Measurements from ENCODE around the gene IGLL1.

The IGLL1 gene

GRCh38 chr22:23591201-23591791, 11.2 kb upstream of the IGLL1 start:
- no peaks in the 10 kb centered on the region for H4K20me1 ChIP-seq (ENCODE audit: low read depth, low read length)
- no peak overlapping the region for H3K4me2 ChIP-seq (ENCODE audit: low read depth, low read length, poor library complexity, severe bottlenecking)
- H3K9ac ChIP-seq (ENCODE audit: low read length), result no peak overlapping the region
- H3K36me3 ChIP-seq (ENCODE audit: low read length), result no peaks in the 10 kb centered on the region
- no peak overlapping the region for H2AFZ ChIP-seq (ENCODE audit: low read depth, low read length, severe bottlenecking)
- no peak overlapping the region for H3K27ac ChIP-seq (ENCODE audit: low read depth, low read length)
- H3K9me2 ChIP-seq (replicated peaks; ENCODE audit: insufficient read depth, low read length), result no peaks in the 10 kb centered on the region
- no peaks in the 10 kb centered on the region for H3K27me3 ChIP-seq (ENCODE audit: low read length)
- TF ChIP-seq EZH2phosphoT487 (conservative IDR thresholded peaks at IDR 0.05; ENCODE audit: low read length) (no peak), CTCF (IDR thresholded peaks at IDR 0.05; ENCODE audit: insufficient read depth, low read length, poor library complexity, severe bottlenecking) (peak; percentile 77)
- no peaks in the 10 kb centered on the region for H3K9me3 ChIP-seq (ENCODE audit: insufficient read depth, low read length)
- no peaks in the 10 kb centered on the region for H3K79me2 ChIP-seq (ENCODE audit: insufficient read depth, low read length)
- no peaks in the 10 kb centered on the region for H3F3A ChIP-seq (ENCODE audit: insufficient read depth)
- H3K4me3 ChIP-seq (ENCODE audit: insufficient read depth, low read length, poor library complexity, severe bottlenecking), result no peak overlapping the region

- Histone ChIP-seq H3K9me3 (ENCODE audit: insufficient read depth, low read length) (no peaks in the 10 kb centered on the region), H3K4me2 (ENCODE audit: low read depth, low read length, poor library complexity, severe bottlenecking) (no peak overlapping the region), H4K20me1 (ENCODE audit: low read depth, low read length) (no peaks in the 10 kb centered on the region)
Observed at GRCh38 chr22:23583836-23584235, 3.7 kb upstream of the IGLL1 start.

GRCh38 chr22:23583153-23583552, 3.1 kb upstream of the IGLL1 start:
- TF ChIP-seq CTCF (IDR thresholded peaks at IDR 0.05; ENCODE audit: insufficient read depth, low read length, poor library complexity, severe bottlenecking), result no peak
- no peak for TF ChIP-seq EZH2phosphoT487 (conservative IDR thresholded peaks at IDR 0.05; ENCODE audit: low read length)
- H3K27me3 ChIP-seq (ENCODE audit: low read length), result no peaks in the 10 kb centered on the region
- no peaks in the 10 kb centered on the region for H3F3A ChIP-seq (ENCODE audit: insufficient read depth)
- H3K79me2 ChIP-seq (ENCODE audit: insufficient read depth, low read length), result no peaks in the 10 kb centered on the region
- no peak overlapping the region for H3K4me2 ChIP-seq (ENCODE audit: low read depth, low read length, poor library complexity, severe bottlenecking)
- H3K9me3 ChIP-seq (ENCODE audit: insufficient read depth, low read length), result no peaks in the 10 kb centered on the region
- H3K36me3 ChIP-seq (ENCODE audit: low read length), result no peaks in the 10 kb centered on the region
- no peak overlapping the region for H3K27ac ChIP-seq (ENCODE audit: low read depth, low read length)
- H3K9ac ChIP-seq (ENCODE audit: low read length), result no peak overlapping the region
- no peaks in the 10 kb centered on the region for H4K20me1 ChIP-seq (ENCODE audit: low read depth, low read length)
- no peak overlapping the region for H3K4me3 ChIP-seq (ENCODE audit: insufficient read depth, low read length, poor library complexity, severe bottlenecking)
- no peaks in the 10 kb centered on the region for H3K9me2 ChIP-seq (replicated peaks; ENCODE audit: insufficient read depth, low read length)
- no peak overlapping the region for H2AFZ ChIP-seq (ENCODE audit: low read depth, low read length, severe bottlenecking)

More at GRCh38 chr22:23583836-23584235, 3.7 kb upstream of the IGLL1 start:
- H2AFZ ChIP-seq (ENCODE audit: low read depth, low read length, severe bottlenecking), result no peak overlapping the region
- H3K4me3 ChIP-seq (ENCODE audit: insufficient read depth, low read length, poor library complexity, severe bottlenecking), result no peak overlapping the region
- no peak overlapping the region for H3K9ac ChIP-seq (ENCODE audit: low read length)
- H3K27me3 ChIP-seq (ENCODE audit: low read length), result no peaks in the 10 kb centered on the region
- no peaks in the 10 kb centered on the region for H3F3A ChIP-seq (ENCODE audit: insufficient read depth)
- H3K79me2 ChIP-seq (ENCODE audit: insufficient read depth, low read length), result no peaks in the 10 kb centered on the region
- no peak overlapping the region for H3K27ac ChIP-seq (ENCODE audit: low read depth, low read length)
- TF ChIP-seq CTCF (IDR thresholded peaks at IDR 0.05; ENCODE audit: insufficient read depth, low read length, poor library complexity, severe bottlenecking) (no peak), EZH2phosphoT487 (conservative IDR thresholded peaks at IDR 0.05; ENCODE audit: low read length) (no peak)
- H3K9me2 ChIP-seq (replicated peaks; ENCODE audit: insufficient read depth, low read length), result no peaks in the 10 kb centered on the region
- no peaks in the 10 kb centered on the region for H3K36me3 ChIP-seq (ENCODE audit: low read length)
